ACC112 (cell line): ENCODE results near the gene LDHAL6A.
"Not testable (repeated sequence)": the region's sequence is repeated elsewhere in the genome, so short reads cannot be mapped to it uniquely, and the experiment has no call there.

ENCODE experiments used
- H2AFZ ChIP-seq: fragments of 200-600 bp; sonication (generic); one replicate; pipeline ENCODE4 v1.6.0; 2017; ENCODE audit warnings: antibody characterized with exemption, low read length; ENCODE audit not compliant: unreplicated experiment
- H3K27ac ChIP-seq: fragments of 200-600 bp; sonication (generic); 2 replicates; pipeline ENCODE4 v1.5.1; 2014; ENCODE audit warnings: low read depth, mild to moderate bottlenecking, antibody characterized with exemption, low read length, moderate library complexity
- H3K27me3 ChIP-seq: fragments of 200-600 bp; sonication (generic); 2 replicates; pipeline ENCODE4 v1.6.1; 2014; ENCODE audit warnings: mild to moderate bottlenecking, antibody characterized with exemption, low read length, moderate library complexity, mixed read lengths; ENCODE audit not compliant: insufficient read depth
- H3K36me3 ChIP-seq: fragments of 200-600 bp; sonication (generic); 2 replicates; pipeline ENCODE4 v1.6.1; 2016; ENCODE audit warnings: mild to moderate bottlenecking, antibody characterized with exemption, low read length, moderate library complexity, mixed read lengths; ENCODE audit not compliant: insufficient read depth
- H3K4me1 ChIP-seq: fragments of 200-600 bp; sonication (generic); one replicate; pipeline ENCODE4 v1.6.1; 2016; ENCODE audit warnings: low read length, mixed read lengths; ENCODE audit not compliant: insufficient read depth, unreplicated experiment, control insufficient read depth
- H3K4me3 ChIP-seq: fragments of 200-600 bp; sonication (generic); 2 replicates; pipeline ENCODE4 v1.5.1; 2014; ENCODE audit warnings: mild to moderate bottlenecking, low read depth, low read length
- H3K79me2 ChIP-seq: fragments of 200-600 bp; sonication (generic); one replicate; pipeline ENCODE4 v1.6.0; 2016; ENCODE audit warnings: low read length; ENCODE audit not compliant: control insufficient read depth, unreplicated experiment, insufficient read depth

The LDHAL6A gene

GRCh38 chr11:18455686-18456372 lies at the start of gene LDHAL6A:
TSS of gene LDHAL6A (plus strand) at chr11:18455856. CDS start at chr11:18456681, 825 bp downstream.
- Histone ChIP-seq H3K4me1 (peaks cover 10% of the 10 kb centered on the region), H3K4me3 (no peak within 1 kb of the TSS), H2AFZ (no peak within 1 kb of the TSS), H3K27ac (no peak within 1 kb of the TSS), H3K36me3 (no peaks in the 10 kb centered on the region), H3K27me3 (no peaks in the 10 kb centered on the region), H3K79me2 (no peaks in the 10 kb centered on the region)

- H3K4me1 ChIP-seq, H2AFZ ChIP-seq, H3K4me3 ChIP-seq, H3K27me3 ChIP-seq, H3K79me2 ChIP-seq: not testable (repeated sequence)
- Histone ChIP-seq H3K36me3 (peaks cover 42% of the 10 kb centered on the region), H3K27ac (peak overlapping the region; percentile 39)
Observed at GRCh38 chr11:18407400-18407799, 48.3 kb upstream of the LDHAL6A start.

DNA sequence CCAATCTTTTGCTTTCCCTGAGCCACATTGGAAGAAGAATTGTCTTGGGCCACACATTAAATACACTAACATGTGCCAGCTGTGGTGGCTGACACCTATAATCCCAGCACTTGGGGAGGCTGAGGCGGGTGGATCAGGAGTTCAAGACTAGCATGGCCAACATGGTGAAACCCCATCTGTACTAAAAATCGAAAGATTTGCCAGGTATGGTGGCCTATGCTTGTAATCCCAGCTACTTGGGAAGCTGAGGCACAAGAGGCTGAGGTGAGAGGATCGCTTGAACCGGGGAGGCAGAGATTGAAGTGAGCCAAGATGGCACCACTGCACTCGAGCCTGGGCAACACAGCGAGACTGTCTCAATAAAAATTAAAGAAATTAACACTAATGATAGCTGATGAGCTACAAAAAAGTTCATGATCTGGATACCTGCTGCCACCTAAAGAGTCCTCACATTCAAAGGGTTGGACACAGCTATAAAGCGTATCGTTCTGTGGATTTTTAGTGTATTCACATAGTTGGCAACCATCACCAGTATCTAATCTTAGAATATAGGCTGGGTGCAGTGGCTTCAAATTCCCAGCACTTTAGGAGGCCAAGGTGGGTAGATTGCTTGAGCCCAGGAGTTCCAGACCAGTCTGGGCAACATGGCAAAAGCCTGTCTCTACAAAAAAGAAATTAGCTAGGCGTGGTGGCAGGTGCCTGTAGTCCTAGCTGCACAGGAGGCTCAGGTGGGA lies 46.9 kb upstream of the LDHAL6A start:
- peak overlapping the region; percentile 39 for H3K27ac ChIP-seq

GRCh38 chr11:18416459-18416858 lies 39.2 kb upstream of the LDHAL6A start:
- Histone ChIP-seq H3K79me2 (no peaks in the 10 kb centered on the region), H3K27ac (no peak overlapping the region), H2AFZ (no peak overlapping the region), H3K4me3 (no peak overlapping the region), H3K27me3 (no peaks in the 10 kb centered on the region), H3K4me1 (no peaks in the 10 kb centered on the region), H3K36me3 (no peaks in the 10 kb centered on the region)

More for the DNA sequence above, 46.9 kb upstream of the LDHAL6A start:
- no peak overlapping the region for H3K4me3 ChIP-seq
- H3K27me3 ChIP-seq = no peaks in the 10 kb centered on the region
- H3K36me3 ChIP-seq = peaks cover 32% of the 10 kb centered on the region
- H2AFZ ChIP-seq = no peak overlapping the region
- H3K79me2 ChIP-seq = no peaks in the 10 kb centered on the region
- peaks cover 2% of the 10 kb centered on the region for H3K4me1 ChIP-seq

DNA sequence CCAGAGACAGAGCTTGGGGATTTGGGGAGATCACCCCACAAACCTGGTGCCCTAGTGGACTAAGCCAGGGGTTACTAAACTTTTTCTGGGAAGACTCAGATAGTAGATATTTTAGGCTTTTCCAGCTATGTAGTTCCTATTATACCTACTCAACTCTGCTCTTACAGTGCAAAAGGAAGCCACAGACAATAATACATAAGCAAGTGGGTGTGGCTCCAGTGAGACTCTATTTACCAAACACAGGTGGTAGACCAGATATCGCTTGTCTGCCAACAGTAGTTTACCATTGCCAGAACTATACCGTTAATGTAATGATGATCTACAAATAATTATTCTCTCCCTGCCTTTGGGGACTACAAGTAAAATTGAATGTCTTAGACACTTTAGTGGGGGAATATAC lies 36.6 kb upstream of the LDHAL6A start:
- Histone ChIP-seq H3K79me2 (no peaks in the 10 kb centered on the region), H3K27me3 (no peaks in the 10 kb centered on the region), H3K4me3 (no peak overlapping the region), H3K27ac (no peak overlapping the region), H2AFZ (no peak overlapping the region), H3K4me1 (no peaks in the 10 kb centered on the region), H3K36me3 (no peaks in the 10 kb centered on the region)

GRCh38 chr11:18420067-18420466 lies 35.6 kb upstream of the LDHAL6A start:
- Histone ChIP-seq H3K79me2 (no peaks in the 10 kb centered on the region), H2AFZ (no peak overlapping the region), H3K4me1 (no peaks in the 10 kb centered on the region), H3K36me3 (no peaks in the 10 kb centered on the region), H3K27ac (no peak overlapping the region), H3K27me3 (no peaks in the 10 kb centered on the region), H3K4me3 (no peak overlapping the region)

GRCh38 chr11:18427240-18427639 lies 28.4 kb upstream of the LDHAL6A start:
- H3K4me3 ChIP-seq = no peak overlapping the region
- H3K27ac ChIP-seq = no peak overlapping the region
- no peaks in the 10 kb centered on the region for H3K79me2 ChIP-seq
- no peaks in the 10 kb centered on the region for H3K36me3 ChIP-seq
- no peak overlapping the region for H2AFZ ChIP-seq
- no peaks in the 10 kb centered on the region for H3K27me3 ChIP-seq
- no peaks in the 10 kb centered on the region for H3K4me1 ChIP-seq

GRCh38 chr11:18429332-18429731 lies 26.3 kb upstream of the LDHAL6A start:
- H3K36me3 ChIP-seq = no peaks in the 10 kb centered on the region
- no peaks in the 10 kb centered on the region for H3K27me3 ChIP-seq
- H3K27ac ChIP-seq = no peak overlapping the region
- no peak overlapping the region for H3K4me3 ChIP-seq
- no peaks in the 10 kb centered on the region for H3K4me1 ChIP-seq
- no peak overlapping the region for H2AFZ ChIP-seq
- no peaks in the 10 kb centered on the region for H3K79me2 ChIP-seq

- H3K4me1 ChIP-seq = no peaks in the 10 kb centered on the region
- no peak overlapping the region for H3K4me3 ChIP-seq
- H3K36me3 ChIP-seq = no peaks in the 10 kb centered on the region
- H2AFZ ChIP-seq = no peak overlapping the region
- H3K27ac ChIP-seq = no peak overlapping the region
- H3K27me3 ChIP-seq = no peaks in the 10 kb centered on the region
- H3K79me2 ChIP-seq = no peaks in the 10 kb centered on the region
Observed at GRCh38 chr11:18438691-18439090, 17.0 kb upstream of the LDHAL6A start.

DNA sequence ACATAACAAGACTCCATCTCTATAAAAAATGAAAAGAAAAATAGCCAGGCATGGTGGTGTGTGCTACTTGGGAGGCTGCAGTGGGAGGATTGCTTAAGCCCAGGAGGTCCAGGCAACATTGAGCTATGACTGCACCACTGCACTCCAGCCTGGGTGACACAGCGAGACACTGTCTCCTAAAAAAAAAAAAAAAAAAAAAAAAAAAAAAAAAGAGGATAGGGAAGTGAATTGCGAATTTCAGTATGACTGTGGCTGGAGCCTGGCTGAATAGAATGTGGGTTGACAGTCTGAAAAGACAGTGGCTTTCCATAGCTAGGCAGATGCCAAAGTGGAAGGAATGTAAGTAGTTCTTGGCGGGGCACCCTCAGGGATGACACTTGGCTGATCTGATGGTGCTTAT lies 6.4 kb upstream of the LDHAL6A start:
- Histone ChIP-seq H3K27ac (no peak overlapping the region), H2AFZ (no peak overlapping the region), H3K36me3 (no peaks in the 10 kb centered on the region), H3K4me1 (peaks cover 6% of the 10 kb centered on the region), H3K27me3 (no peaks in the 10 kb centered on the region), H3K79me2 (no peaks in the 10 kb centered on the region), H3K4me3 (no peak overlapping the region)

- Histone ChIP-seq H3K79me2 (no peaks in the 10 kb centered on the region), H3K27me3 (no peaks in the 10 kb centered on the region), H3K4me1 (peaks cover 6% of the 10 kb centered on the region), H2AFZ (no peak overlapping the region), H3K4me3 (no peak overlapping the region), H3K36me3 (no peaks in the 10 kb centered on the region), H3K27ac (no peak overlapping the region)
Observed at GRCh38 chr11:18452927-18453326, 2.7 kb upstream of the LDHAL6A start.
